ENCODE measurements around the gene UBASH3A.

UBASH3A gene

GRCh38 chr21:42453224-42453985, 49.7 kb downstream of the UBASH3A start:
- no peak overlapping the region for H3K4me3 ChIP-seq (ENCODE audit: low read depth, low read length)
- no peak for TF ChIP-seq CTCF (IDR thresholded peaks at IDR 0.05; ENCODE audit: borderline replicate concordance, insufficient read depth, low read depth, low read length)

DNA sequence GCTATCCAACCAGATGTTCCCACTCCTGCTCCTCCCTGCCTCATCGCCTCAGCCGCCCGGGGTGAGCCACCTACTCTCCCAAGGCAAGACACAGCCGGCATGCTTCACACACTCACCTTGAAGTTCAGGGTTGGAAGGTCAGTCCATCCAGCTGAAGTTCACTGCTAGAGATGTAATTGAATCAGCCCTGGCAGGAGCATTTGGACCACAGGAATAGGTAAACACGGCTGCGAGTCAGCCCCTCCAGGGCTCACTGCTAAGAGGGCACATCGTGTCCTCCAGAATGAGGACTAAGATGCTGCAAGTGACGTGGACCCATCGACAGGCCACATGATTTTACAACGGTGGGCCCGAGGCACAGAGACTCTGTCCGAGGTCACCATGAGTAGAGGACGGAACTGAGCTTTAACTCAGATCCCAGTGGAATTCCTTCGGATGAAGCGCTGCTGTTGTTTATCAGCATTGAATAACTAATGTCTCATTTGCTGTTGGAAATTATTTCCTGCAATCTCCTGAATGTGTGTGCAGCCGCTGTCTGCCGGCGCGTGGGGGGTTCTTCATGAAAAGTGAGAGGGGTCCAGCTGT, 50.4 kb downstream of the UBASH3A start:
- no peak overlapping the region for H3K4me3 ChIP-seq (ENCODE audit: low read depth, low read length)
- TF ChIP-seq CTCF (IDR thresholded peaks at IDR 0.05; ENCODE audit: borderline replicate concordance, insufficient read depth, low read depth, low read length) = no peak

DNA sequence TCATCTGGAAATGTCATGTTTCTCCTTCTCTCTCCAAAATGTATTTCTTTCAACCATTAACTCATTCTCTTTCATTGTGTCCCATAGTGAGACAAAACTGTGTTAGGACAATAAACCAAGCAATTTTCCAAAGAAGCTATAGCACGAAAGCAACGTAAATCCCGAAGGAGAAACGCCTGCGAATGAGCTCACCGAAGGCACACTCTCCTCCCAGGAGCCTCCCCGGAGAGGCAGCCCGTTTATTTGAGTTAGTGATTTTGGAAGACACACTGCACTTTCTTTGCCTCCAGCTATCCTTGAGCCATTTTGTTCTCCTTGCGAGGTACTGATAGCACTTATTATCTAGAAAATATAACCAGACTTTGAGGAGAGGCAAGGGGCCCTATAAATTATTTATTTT, 51.1 kb downstream of the UBASH3A start:
- H3K4me3 ChIP-seq (ENCODE audit: low read depth, low read length) = no peak overlapping the region

GRCh38 chr21:42455196-42455595, 51.5 kb downstream of the UBASH3A start:
- TF ChIP-seq CTCF (IDR thresholded peaks at IDR 0.05; ENCODE audit: borderline replicate concordance, insufficient read depth, low read depth, low read length) = no peak
- no peak overlapping the region for H3K4me3 ChIP-seq (ENCODE audit: low read depth, low read length)

More for the DNA sequence above, 51.1 kb downstream of the UBASH3A start:
- no peak for TF ChIP-seq CTCF (IDR thresholded peaks at IDR 0.05; ENCODE audit: borderline replicate concordance, insufficient read depth, low read depth, low read length)

GRCh38 chr21:42455754-42456440, 52.2 kb downstream of the UBASH3A start:
- H3K4me3 ChIP-seq (ENCODE audit: low read depth, low read length) = no peak overlapping the region
- TF ChIP-seq CTCF (IDR thresholded peaks at IDR 0.05; ENCODE audit: borderline replicate concordance, insufficient read depth, low read depth, low read length) = no peak

DNA sequence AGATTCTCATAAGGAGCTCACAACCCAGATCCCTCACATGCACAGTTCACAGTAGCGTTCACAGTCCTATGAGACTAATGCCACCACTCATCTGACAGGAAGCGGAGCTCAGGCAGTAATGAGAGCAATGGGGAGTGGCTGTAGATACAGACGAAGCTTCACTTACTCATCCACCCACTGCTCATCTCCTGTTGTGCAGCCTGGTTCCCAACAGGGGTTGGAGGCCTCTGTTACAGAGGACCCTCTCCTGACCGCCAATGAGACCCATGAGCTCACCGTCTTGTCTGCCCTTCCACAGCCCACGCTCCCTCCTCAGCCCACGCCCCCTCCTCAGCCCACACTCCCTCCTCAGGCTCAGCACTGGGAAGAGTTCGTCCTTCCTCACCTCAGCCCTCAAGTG, 52.8 kb downstream of the UBASH3A start:
- TF ChIP-seq CTCF (IDR thresholded peaks at IDR 0.05; ENCODE audit: borderline replicate concordance, insufficient read depth, low read depth, low read length) = no peak
- H3K4me3 ChIP-seq (ENCODE audit: low read depth, low read length) = no peak overlapping the region
